Sigmoid colon (tissue), 7 donors: ENCODE results near the gene RALGDS. TPM values are rescaled to one million over a fixed set of nuclear protein-coding genes. Genes with fewer than 3 reads are reported as not detected.
"Not testable (repeated sequence)": the region's sequence is repeated elsewhere in the genome, so short reads cannot be mapped to it uniquely, and the experiment has no call there.

Experiments
- DNase-seq: peaks from one replicate; pipeline ENCODE4 v3.0.0-alpha.2; 2019
- H3K27ac ChIP-seq, 4 donors: fragments of 200-600 bp; sonication (generic); one replicate each; pipeline ENCODE4 v1.5.1; 2016 to 2019; ENCODE audit warnings: mild to moderate bottlenecking in 1 of 4
- H3K27me3 ChIP-seq, 3 donors: fragments of 200-600 bp; sonication (generic); one replicate each; pipeline ENCODE4 v1.5.1; 2019; ENCODE audit warnings: mild to moderate bottlenecking in 1 of 3
- H3K36me3 ChIP-seq, 4 donors: fragments of 200-600 bp; sonication (generic); one replicate each; pipeline ENCODE4 v1.5.1; 2016 to 2019
- H3K4me1 ChIP-seq, 4 donors: fragments of 200-600 bp; sonication (generic); one replicate each; pipeline ENCODE4 v1.5.1; 2017 to 2019
- H3K4me3 ChIP-seq, 4 donors: fragments of 200-600 bp; sonication (generic); one replicate each; pipeline ENCODE4 v1.5.1; 2017 to 2019; ENCODE audit warnings: mild to moderate bottlenecking in 2 of 4, moderate library complexity in 1 of 4
- H3K9me3 ChIP-seq, 4 donors: fragments of 200-600 bp in 3 of 4; sonication (generic) in 3 of 4; one replicate each; pipeline versions ENCODE4 v1.5.1 to v1.6.1; 2013 to 2019
- CTCF ChIP-seq, 4 experiments: fragments of 450-650 bp in 3 of 4; fragments of 200-600 bp in 1 of 4; IDR thresholded peaks; one replicate each; pipeline ENCODE4 v1.5.1; 2016 to 2019; ENCODE audit warnings: antibody characterized with exemption in 4 of 4, mild to moderate bottlenecking in 3 of 4, moderate library complexity in 2 of 4
- EP300 ChIP-seq, 4 donors: sonication (generic); formaldehyde crosslinking; IDR thresholded peaks; one replicate each; pipeline ENCODE4 v1.6.1; 2017; ENCODE audit warnings: antibody characterized with exemption in 4 of 4
- POLR2A ChIP-seq, 2 donors: fragments of 450-650 bp; IDR thresholded peaks; one replicate each; pipeline ENCODE4 v1.6.1; 2016; ENCODE audit warnings: antibody characterized with exemption in 2 of 2, mild to moderate bottlenecking in 2 of 2, moderate library complexity in 2 of 2
- POLR2AphosphoS5 ChIP-seq, 4 donors: sonication (generic); formaldehyde crosslinking; IDR thresholded peaks; one replicate each; pipeline ENCODE4 v1.6.1; 2017; ENCODE audit warnings: antibody characterized with exemption in 4 of 4
- WGBS, 2 donors: extraction: QIAGEN DNeasy Blood & Tissue Kit; methylation state at CpG; one replicate each; pipeline ENCODE4 v1.1.7; 2013; 5-methylcytosine and 5-hydroxymethylcytosine counted together
- intact Hi-C: fragments of 100-400 bp; cut with DNase I; formaldehyde crosslinking; loops from one replicate; pipeline ENCODE4 v1.15.1; 2023
- polyA plus RNA-seq, 3 donors: library from polyadenylated mRNA; stranded (reverse); fragments of 200-250 nt; gene quantifications; one replicate each; pipeline ENCODE4 v1.2.3, GENCODE V29; 2013
- total RNA-seq, 4 donors: library from RNA; depleted of rRNA; stranded (reverse); fragments of >200 nt; gene quantifications; one replicate each; pipeline ENCODE4 v1.1.0, GENCODE V29; 2016
- donor health status: healthy with polysubstance abuse.
- donor health status: Bipolar disorder and iron deficiency.
- donor health status: healthy.

RALGDS gene
- total and polyA plus RNA-seq, 7 donors: 27.6 to 52.7 (median 39.6) TPM

- no peak overlapping the region for H3K4me3 ChIP-seq
- no peak overlapping the region for H3K27ac ChIP-seq
- intact Hi-C loops: loop anchor here (5.0 kb wide), 1 partner anchor 38 kb away; no protein-coding TSS in a partner anchor
- peaks cover 22 to 29% (median 27%) of the 10 kb centered on the region in 4 donors for H3K36me3 ChIP-seq
- no peaks in the 10 kb centered on the region for H3K27me3 ChIP-seq
- no peak for TF ChIP-seq POLR2AphosphoS5 (IDR thresholded peaks at IDR 0.05)
- no peak for TF ChIP-seq EP300 (IDR thresholded peaks at IDR 0.05)
- no peaks in the 10 kb centered on the region for H3K4me1 ChIP-seq
- no peak for DNase-seq
- H3K9me3 ChIP-seq: peaks cover 0 to 3% (median 1%) of the 10 kb centered on the region in 4 donors
- 96 to 97% methylated on average over 3 of the region's 3 CpGs for WGBS, 2 donors
These were observed 26.1 kb downstream of the RALGDS start for GRCh38 chr9:133094842-133095393.

- 84 to 89% methylated on average over 4 of the region's 4 CpGs for WGBS, 2 donors
- H3K9me3 ChIP-seq, H3K4me1 ChIP-seq, H3K27me3 ChIP-seq, H3K27ac ChIP-seq, DNase-seq, H3K4me3 ChIP-seq: not testable (repeated sequence)
- peaks cover 17 to 27% (median 21%) of the 10 kb centered on the region in 4 donors for H3K36me3 ChIP-seq
- intact Hi-C loops: loop anchor here (5.0 kb wide), 1 partner anchor 37 kb away; no protein-coding TSS in a partner anchor
These were observed 26.7 kb downstream of the RALGDS start for GRCh38 chr9:133094351-133094750.

GRCh38 chr9:133090752-133091385 lies 30.2 kb downstream of the RALGDS start:
- no peaks in the 10 kb centered on the region for H3K36me3 ChIP-seq
- 79 to 80% methylated on average over 11 of the region's 11 CpGs for WGBS, 2 donors
- no peak for DNase-seq
- intact Hi-C loops: loop anchor here (5.0 kb wide), 1 partner anchor 34 kb away; no protein-coding TSS in a partner anchor
- H3K4me3 ChIP-seq: no peak overlapping the region
- no peaks in the 10 kb centered on the region for H3K4me1 ChIP-seq
- H3K27me3 ChIP-seq: no peaks in the 10 kb centered on the region
- H3K9me3 ChIP-seq: peaks cover 0 to 2% (median 0%) of the 10 kb centered on the region in 4 donors
- H3K27ac ChIP-seq: no peak overlapping the region
- TF ChIP-seq POLR2AphosphoS5 (IDR thresholded peaks at IDR 0.05) (no peak), POLR2A (IDR thresholded peaks at IDR 0.05) (no peak), CTCF (IDR thresholded peaks at IDR 0.05) (no peak), EP300 (IDR thresholded peaks at IDR 0.05) (no peak)

GRCh38 chr9:133090187-133090586 lies 30.9 kb downstream of the RALGDS start:
- no peaks in the 10 kb centered on the region for H3K4me1 ChIP-seq
- WGBS, 2 donors: 67 to 89% methylated on average over 6 of the region's 6 CpGs
- no peaks in the 10 kb centered on the region for H3K36me3 ChIP-seq
- H3K9me3 ChIP-seq: no peaks in the 10 kb centered on the region
- DNase-seq: no peak
- H3K4me3 ChIP-seq: no peak overlapping the region
- H3K27me3 ChIP-seq: no peaks in the 10 kb centered on the region
- H3K27ac ChIP-seq: no peak overlapping the region
- intact Hi-C loops: loop anchor here (5.0 kb wide), 1 partner anchor 33 kb away; no protein-coding TSS in a partner anchor
- TF ChIP-seq POLR2AphosphoS5 (IDR thresholded peaks at IDR 0.05) (peak in 1 of 4 donors; percentile 9), POLR2A (IDR thresholded peaks at IDR 0.05) (no peak), CTCF (IDR thresholded peaks at IDR 0.05) (no peak), EP300 (IDR thresholded peaks at IDR 0.05) (no peak)

GRCh38 chr9:133089271-133089671 lies 31.8 kb downstream of the RALGDS start:
- 77 to 79% methylated on average over 6 of the region's 6 CpGs for WGBS, 2 donors
- DNase-seq: no peak

More at GRCh38 chr9:133089271-133089671, 31.8 kb downstream of the RALGDS start:
- H3K36me3 ChIP-seq: no peaks in the 10 kb centered on the region
- no peak overlapping the region for H3K4me3 ChIP-seq
- intact Hi-C loops: no loop called here
- H3K4me1 ChIP-seq: no peaks in the 10 kb centered on the region
- no peaks in the 10 kb centered on the region for H3K9me3 ChIP-seq
- no peak for TF ChIP-seq POLR2AphosphoS5 (IDR thresholded peaks at IDR 0.05)
- no peak for TF ChIP-seq CTCF (IDR thresholded peaks at IDR 0.05)
- TF ChIP-seq POLR2A (IDR thresholded peaks at IDR 0.05): no peak
- TF ChIP-seq EP300 (IDR thresholded peaks at IDR 0.05): no peak
- no peak overlapping the region for H3K27ac ChIP-seq
- no peaks in the 10 kb centered on the region for H3K27me3 ChIP-seq
